ENCODE measurements around the gene NDFIP2. TPM values are rescaled to one million over a fixed set of nuclear protein-coding genes. Genes with fewer than 3 reads are reported as not detected.

The NDFIP2 gene
- polyA plus RNA-seq, 1 of the 3 experiments (the other 2 are of a cell fraction), result 21.4 TPM

GRCh38 chr13:79447741-79448140 is 33.2 kb upstream of the NDFIP2 start:
- Histone ChIP-seq H3K4me2 (no peak overlapping the region), H3K9ac (no peak overlapping the region), H3K36me3 (replicated peaks in 1 of 2; ENCODE audit: control insufficient read depth in 1 of 2, insufficient read depth in 2 of 2, low read length in 1 of 2) (no peaks in the 10 kb centered on the region), H4K20me1 (ENCODE audit: insufficient read depth) (no peaks in the 10 kb centered on the region), H3K9me2 (no peaks in the 10 kb centered on the region), H3F3A (replicated peaks; ENCODE audit: insufficient read depth) (peaks cover 8% of the 10 kb centered on the region), H3K9me3 (no peaks in the 10 kb centered on the region), H3K4me3 (ENCODE audit: low read depth in 2 of 2, low read length in 1 of 2) (no peak overlapping the region), H3K27ac (ENCODE audit: low read depth in 2 of 2, low read length in 1 of 2) (no peak overlapping the region), H3K79me2 (ENCODE audit: insufficient read depth) (no peaks in the 10 kb centered on the region), H3K4me1 (ENCODE audit: control insufficient read depth in 1 of 2, insufficient read depth in 2 of 2, low read depth in 1 of 2, low read length in 1 of 2) (peaks cover 3 to 4% of the 10 kb centered on the region in 2 experiments; a peak in 3 of 4 replicates), H3K27me3 (ENCODE audit: insufficient read depth) (no peaks in the 10 kb centered on the region), H2AFZ (ENCODE audit: low read depth) (no peak overlapping the region)
- no peak for DNase-seq
- 91% methylated on average over 2 of the region's 2 CpGs for whole genome bisulfite sequencing (ENCODE audit: low lambda C conversion rate)
- POLR2A ChIA-PET, result no interaction called here
- TF ChIP-seq MEF2A (IDR thresholded peaks at IDR 0.05; ENCODE audit: borderline replicate concordance, low read depth) (no peak), CHD2 (IDR thresholded peaks at IDR 0.05; ENCODE audit: low read length, partially characterized antibody) (no peak), RAD21 (IDR thresholded peaks at IDR 0.05; ENCODE audit: low read length) (no peak), FOSL2 (IDR thresholded peaks at IDR 0.05; ENCODE audit: borderline replicate concordance, low read depth) (no peak)
- CTCF ChIA-PET, result interaction anchor here (2.1 kb wide), 1 partner anchor 24 kb away, joined by 7 read pairs; no protein-coding TSS in a partner anchor

GRCh38 chr13:79448413-79448812 is 32.5 kb upstream of the NDFIP2 start:
- no peak for TF ChIP-seq TAF1 (IDR thresholded peaks at IDR 0.05; ENCODE audit: borderline replicate concordance, low read depth, low read length)
- TF ChIP-seq GATA2 (CRISPR knock-in tag; IDR thresholded peaks at IDR 0.05), result no peak
- TF ChIP-seq NFIC (IDR thresholded peaks at IDR 0.05; ENCODE audit: borderline replicate concordance), result no peak
- no peak for TF ChIP-seq REST (IDR thresholded peaks at IDR 0.05; ENCODE audit: low read depth, low read length)
- Histone ChIP-seq H3F3A (replicated peaks; ENCODE audit: insufficient read depth) (peaks cover 8% of the 10 kb centered on the region), H3K9me2 (no peaks in the 10 kb centered on the region), H4K20me1 (ENCODE audit: insufficient read depth) (no peaks in the 10 kb centered on the region), H3K27me3 (ENCODE audit: insufficient read depth) (no peaks in the 10 kb centered on the region), H3K4me1 (ENCODE audit: control insufficient read depth in 1 of 2, insufficient read depth in 2 of 2, low read depth in 1 of 2, low read length in 1 of 2) (peaks cover 3 to 4% of the 10 kb centered on the region in 2 experiments; a peak in 3 of 4 replicates), H3K27ac (ENCODE audit: low read depth in 2 of 2, low read length in 1 of 2) (no peak overlapping the region), H3K36me3 (replicated peaks in 1 of 2; ENCODE audit: control insufficient read depth in 1 of 2, insufficient read depth in 2 of 2, low read length in 1 of 2) (no peaks in the 10 kb centered on the region), H3K79me2 (ENCODE audit: insufficient read depth) (no peaks in the 10 kb centered on the region), H3K4me3 (ENCODE audit: low read depth in 2 of 2, low read length in 1 of 2) (no peak overlapping the region), H3K9me3 (no peaks in the 10 kb centered on the region), H2AFZ (ENCODE audit: low read depth) (peak overlapping the region; percentile 37; the same call in 1 of the 2 replicates), H3K9ac (no peak overlapping the region), H3K4me2 (no peak overlapping the region)
- WGBS (ENCODE audit: low lambda C conversion rate), result 100% methylated on average over 1 of the region's 1 CpG
- ChIA-PET POLR2A (no interaction called here), CTCF (no interaction called here)
- DNase-seq, result no peak

GRCh38 chr13:79450110-79450509 is 30.8 kb upstream of the NDFIP2 start:
- no peak overlapping the region for H3K9ac ChIP-seq
- no peak overlapping the region for H3K27ac ChIP-seq (ENCODE audit: low read depth in 2 of 2, low read length in 1 of 2)
- H3K4me2 ChIP-seq, result no peak overlapping the region
- no peak for DNase-seq
- no peaks in the 10 kb centered on the region for H3K79me2 ChIP-seq (ENCODE audit: insufficient read depth)
- no peaks in the 10 kb centered on the region for H3K9me3 ChIP-seq
- no peaks in the 10 kb centered on the region for H3K36me3 ChIP-seq (replicated peaks in 1 of 2; ENCODE audit: control insufficient read depth in 1 of 2, insufficient read depth in 2 of 2, low read length in 1 of 2)
- no peak overlapping the region for H3K4me3 ChIP-seq (ENCODE audit: low read depth in 2 of 2, low read length in 1 of 2)
- ChIA-PET CTCF (interaction anchor here (0.6 kb wide), 1 partner anchor 68 kb away, joined by 3 read pairs; no protein-coding TSS in a partner anchor), POLR2A (no interaction called here)
- H3F3A ChIP-seq (replicated peaks; ENCODE audit: insufficient read depth), result peaks cover 8% of the 10 kb centered on the region
- H2AFZ ChIP-seq (ENCODE audit: low read depth), result no peak overlapping the region
- H3K9me2 ChIP-seq, result no peaks in the 10 kb centered on the region
- H4K20me1 ChIP-seq (ENCODE audit: insufficient read depth), result no peaks in the 10 kb centered on the region
- WGBS (ENCODE audit: low lambda C conversion rate), result 97% methylated on average over 4 of the region's 4 CpGs
- H3K27me3 ChIP-seq (ENCODE audit: insufficient read depth), result no peaks in the 10 kb centered on the region
- H3K4me1 ChIP-seq (ENCODE audit: control insufficient read depth in 1 of 2, insufficient read depth in 2 of 2, low read depth in 1 of 2, low read length in 1 of 2), result peaks cover 3 to 4% of the 10 kb centered on the region in 2 experiments; a peak in 3 of 4 replicates
- TF ChIP-seq SIN3A (IDR thresholded peaks at IDR 0.05; ENCODE audit: borderline replicate concordance, low read depth, low read length) (no peak), REST (IDR thresholded peaks at IDR 0.05; ENCODE audit: low read depth, low read length) (no peak), EZH2phosphoT487 (IDR thresholded peaks at IDR 0.05; ENCODE audit: borderline replicate concordance, low read depth) (no peak), ZBTB33 (IDR thresholded peaks at IDR 0.05; ENCODE audit: borderline replicate concordance, low read depth) (no peak)
